ENCODE results near the gene CCSER2. TPM values are rescaled to one million over a fixed set of nuclear protein-coding genes. Genes with fewer than 3 reads are reported as not detected.
A peak's percentile ranks its signal among the peaks of the same experiment; 100 is the strongest.
"Not testable (repeated sequence)": the region's sequence is repeated elsewhere in the genome, so short reads cannot be mapped to it uniquely, and the experiment has no call there.

Gene CCSER2
- total RNA-seq, 4 donors from 2014 or later, result 50.1 to 71.0 (median 58.4) TPM

GRCh38 chr10:84406561-84406960 lies 78.2 kb downstream of the CCSER2 start:
- TF ChIP-seq POLR2A (IDR thresholded peaks at IDR 0.05), result no peak
- TF ChIP-seq, protein P1, sequence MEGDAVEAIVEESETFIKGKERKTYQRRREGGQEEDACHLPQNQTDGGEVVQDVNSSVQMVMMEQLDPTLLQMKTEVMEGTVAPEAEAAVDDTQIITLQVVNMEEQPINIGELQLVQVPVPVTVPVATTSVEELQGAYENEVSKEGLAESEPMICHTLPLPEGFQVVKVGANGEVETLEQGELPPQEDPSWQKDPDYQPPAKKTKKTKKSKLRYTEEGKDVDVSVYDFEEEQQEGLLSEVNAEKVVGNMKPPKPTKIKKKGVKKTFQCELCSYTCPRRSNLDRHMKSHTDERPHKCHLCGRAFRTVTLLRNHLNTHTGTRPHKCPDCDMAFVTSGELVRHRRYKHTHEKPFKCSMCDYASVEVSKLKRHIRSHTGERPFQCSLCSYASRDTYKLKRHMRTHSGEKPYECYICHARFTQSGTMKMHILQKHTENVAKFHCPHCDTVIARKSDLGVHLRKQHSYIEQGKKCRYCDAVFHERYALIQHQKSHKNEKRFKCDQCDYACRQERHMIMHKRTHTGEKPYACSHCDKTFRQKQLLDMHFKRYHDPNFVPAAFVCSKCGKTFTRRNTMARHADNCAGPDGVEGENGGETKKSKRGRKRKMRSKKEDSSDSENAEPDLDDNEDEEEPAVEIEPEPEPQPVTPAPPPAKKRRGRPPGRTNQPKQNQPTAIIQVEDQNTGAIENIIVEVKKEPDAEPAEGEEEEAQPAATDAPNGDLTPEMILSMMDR (IDR thresholded peaks at IDR 0.05), result no peak
- peaks cover 8% of the 10 kb centered on the region in 2 donors for H3K4me1 ChIP-seq
- intact Hi-C loops (cut with DNase I), result no loop called here
- no peaks in the 10 kb centered on the region for H3K36me3 ChIP-seq
- H3K4me3 ChIP-seq (replicated peaks in 1 of 3), result no peak overlapping the region
- no peak overlapping the region for H3K27ac ChIP-seq
- WGBS, 2 donors, result 79 to 85% methylated on average over 3 of the region's 3 CpGs
- no peaks in the 10 kb centered on the region for H3K27me3 ChIP-seq
- DNase-seq, result no peak
- H3K9me3 ChIP-seq, result no peaks in the 10 kb centered on the region

DNA sequence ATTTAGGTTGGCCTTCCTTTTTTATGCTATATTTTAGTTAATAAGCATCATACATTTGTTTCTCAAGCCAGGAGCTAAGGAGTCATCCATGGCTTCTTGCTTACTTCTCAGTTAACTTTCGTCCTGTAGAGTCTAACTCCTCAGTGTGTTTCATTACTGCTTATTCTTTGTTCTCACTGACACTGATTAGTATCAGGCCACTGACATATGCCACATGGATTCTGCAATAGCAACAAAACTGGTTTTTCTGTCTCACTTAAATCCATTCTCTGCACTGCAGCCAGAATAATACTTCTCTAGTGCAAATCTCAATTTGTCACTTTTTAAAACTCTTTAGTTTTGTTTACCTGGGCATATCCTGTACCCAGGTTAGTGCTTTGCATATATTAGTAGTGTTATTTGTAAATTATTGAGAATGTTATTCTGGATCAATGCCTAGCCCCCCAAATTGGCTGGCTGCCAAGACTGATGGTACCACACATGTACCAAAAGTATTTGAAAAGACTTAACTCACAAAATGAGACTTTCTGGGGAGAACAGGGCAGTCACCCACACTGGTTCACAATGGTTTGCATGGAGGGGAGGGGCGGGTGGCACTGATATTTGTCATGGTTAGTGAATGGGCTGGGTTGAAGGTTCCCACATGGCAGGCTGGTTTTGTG lies 79.1 kb downstream of the CCSER2 start:
- intact Hi-C loops (cut with DNase I), result no loop called here
- Histone ChIP-seq H3K27ac (no peak overlapping the region), H3K36me3 (no peaks in the 10 kb centered on the region), H3K4me3 (replicated peaks in 1 of 3) (no peak overlapping the region), H3K9me3 (no peaks in the 10 kb centered on the region), H3K4me1 (peaks cover 3 to 5% of the 10 kb centered on the region in 2 donors), H3K27me3 (no peaks in the 10 kb centered on the region)
- 89 to 93% methylated on average over 2 of the region's 2 CpGs for WGBS, 2 donors
- DNase-seq, result no peak
- TF ChIP-seq POLR2A (IDR thresholded peaks at IDR 0.05), result no peak
- TF ChIP-seq, protein P1 (IDR thresholded peaks at IDR 0.05), result no peak

GRCh38 chr10:84412482-84412881 lies 84.1 kb downstream of the CCSER2 start:
- Histone ChIP-seq H3K27ac (no peak overlapping the region), H3K27me3 (no peaks in the 10 kb centered on the region), H3K9me3 (no peaks in the 10 kb centered on the region), H3K4me3 (replicated peaks in 1 of 3) (no peak overlapping the region), H3K36me3 (no peaks in the 10 kb centered on the region), H3K4me1 (peaks cover 8 to 17% of the 10 kb centered on the region in 2 donors)
- WGBS, 2 donors, result 98 to 99% methylated on average over 2 of the region's 2 CpGs
- no peak for DNase-seq
- no peak for TF ChIP-seq POLR2A (IDR thresholded peaks at IDR 0.05)
- TF ChIP-seq, protein P1 (IDR thresholded peaks at IDR 0.05), result no peak
- intact Hi-C loops (cut with DNase I), result no loop called here

DNA sequence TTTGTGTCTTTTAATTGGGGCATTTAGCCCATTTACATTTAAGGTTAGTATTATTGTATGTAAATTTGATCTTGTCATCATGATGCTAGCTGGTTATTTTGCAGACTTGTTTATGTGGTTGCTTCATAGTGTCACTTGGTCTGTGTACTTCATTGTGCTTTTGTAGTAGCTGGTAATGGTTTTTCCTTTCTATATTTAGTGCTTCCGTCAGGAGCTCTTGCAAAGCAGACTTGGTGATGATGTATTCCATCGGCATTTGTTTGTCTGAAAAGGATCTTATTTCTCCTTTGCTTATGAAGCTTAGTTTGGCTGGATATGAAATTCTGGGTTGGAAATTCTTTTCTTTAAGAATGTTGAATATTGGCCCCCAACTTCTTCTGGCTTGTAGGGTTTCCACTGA lies 85.7 kb downstream of the CCSER2 start:
- H3K27ac ChIP-seq; H3K9me3 ChIP-seq; intact Hi-C loops (cut with DNase I); H3K4me3 ChIP-seq (replicated peaks in 1 of 3); DNase-seq; H3K27me3 ChIP-seq; H3K36me3 ChIP-seq: not testable (repeated sequence)
- peaks cover 8 to 14% of the 10 kb centered on the region in 2 donors for H3K4me1 ChIP-seq
- 96 to 99% methylated on average over 2 of the region's 2 CpGs for WGBS, 2 donors

- TF ChIP-seq POLR2A (IDR thresholded peaks at IDR 0.05), result no peak
- TF ChIP-seq, protein P1 (IDR thresholded peaks at IDR 0.05), result no peak
- Histone ChIP-seq H3K4me1 (peaks cover 8 to 14% of the 10 kb centered on the region in 2 donors), H3K27ac (no peak overlapping the region), H3K36me3 (no peaks in the 10 kb centered on the region), H3K9me3 (no peaks in the 10 kb centered on the region), H3K4me3 (replicated peaks in 1 of 3) (no peak overlapping the region), H3K27me3 (no peaks in the 10 kb centered on the region)
- DNase-seq, result peak; percentile 58 to 65
- intact Hi-C loops (cut with DNase I), result no loop called here
- 76 to 82% methylated on average over 9 to 10 of the region's 10 CpGs for WGBS, 2 donors
Measured at GRCh38 chr10:84415539-84416244, 87.3 kb downstream of the CCSER2 start.

Measured in thyroid gland (tissue), 4 donors.